GM23248 (cell line): ENCODE measurements around the gene ITGB6. TPM values are rescaled to one million over a fixed set of nuclear protein-coding genes. Genes with fewer than 3 reads are reported as not detected.

Experiments
- DNase-seq: peaks from one replicate; pipeline ENCODE4 v3.0.0-alpha.2; 2015
- H2AFZ ChIP-seq: fragments of 200-600 bp; sonication (generic); 2 replicates; pipeline ENCODE4 v1.6.1; 2016; ENCODE audit warnings: antibody characterized with exemption
- H3F3A ChIP-seq: fragments of 200-600 bp; sonication (generic); 2 replicates; pipeline ENCODE4 v1.6.1; 2016; ENCODE audit warnings: mild to moderate bottlenecking, antibody characterized with exemption, mixed run types; ENCODE audit not compliant: insufficient read depth
- H3K27ac ChIP-seq: fragments of 200-600 bp; sonication (generic); 2 replicates; pipeline ENCODE4 v1.5.1; 2016; ENCODE audit warnings: mild to moderate bottlenecking
- H3K27me3 ChIP-seq: fragments of 200-600 bp; sonication (generic); replicated peaks from 2 replicates; pipeline ENCODE4 v1.6.1; 2016; ENCODE audit warnings: mild to moderate bottlenecking; ENCODE audit not compliant: insufficient read depth
- H3K36me3 ChIP-seq: fragments of 200-600 bp; sonication (generic); 2 replicates; pipeline ENCODE4 v1.6.1; 2016; ENCODE audit warnings: low read depth, mild to moderate bottlenecking
- H3K4me1 ChIP-seq: fragments of 200-600 bp; sonication (generic); 2 replicates; pipeline ENCODE4 v1.6.1; 2016; ENCODE audit warnings: mild to moderate bottlenecking; ENCODE audit not compliant: insufficient read depth
- H3K4me2 ChIP-seq: fragments of 200-600 bp; sonication (generic); one replicate; pipeline ENCODE4 v1.6.1; 2016; ENCODE audit warnings: mild to moderate bottlenecking; ENCODE audit not compliant: unreplicated experiment
- H3K4me3 ChIP-seq: fragments of 200-600 bp; sonication (generic); 2 replicates; pipeline ENCODE4 v1.5.1; 2016; ENCODE audit warnings: mild to moderate bottlenecking
- H3K79me2 ChIP-seq: fragments of 200-600 bp; sonication (generic); 2 replicates; pipeline ENCODE4 v1.6.1; 2016; ENCODE audit warnings: mild to moderate bottlenecking; ENCODE audit not compliant: insufficient read depth
- H3K9ac ChIP-seq: fragments of 200-600 bp; sonication (generic); 2 replicates; pipeline ENCODE4 v1.6.1; 2016; ENCODE audit warnings: mild to moderate bottlenecking
- H3K9me2 ChIP-seq: fragments of 200-600 bp; sonication (generic); 2 replicates; pipeline ENCODE4 v1.6.1; 2016; ENCODE audit warnings: mixed run types, mild to moderate bottlenecking, moderate library complexity; ENCODE audit not compliant: insufficient read depth
- H3K9me3 ChIP-seq: fragments of 200-600 bp; sonication (generic); one replicate; pipeline ENCODE4 v1.6.1; 2017; ENCODE audit warnings: low read depth
- H4K20me1 ChIP-seq: fragments of 200-600 bp; sonication (generic); 2 replicates; pipeline ENCODE4 v1.6.0; 2016; ENCODE audit not compliant: insufficient read depth
- EZH2 ChIP-seq: fragments of 200-600 bp; sonication (generic); IDR thresholded peaks from 2 replicates; pipeline ENCODE4 v1.6.1; 2018; ENCODE audit warnings: antibody characterized with exemption, mild to moderate bottlenecking; ENCODE audit not compliant: insufficient read depth, poor library complexity, severe bottlenecking
- EZH2phosphoT487 ChIP-seq: fragments of 200-600 bp; sonication (generic); IDR thresholded peaks from 2 replicates; pipeline ENCODE4 v1.6.1; 2018; ENCODE audit warnings: antibody characterized with exemption, moderate library complexity, mild to moderate bottlenecking, low read depth; ENCODE audit not compliant: insufficient read depth
- WGBS, 2 experiments: methylation state at CpG; one replicate each; pipeline ENCODE4 v1.1.6; 2015 to 2017; ENCODE audit warnings: low lambda C conversion rate in 2 of 2, low coverage in 1 of 2; ENCODE audit errors: missing lambda C conversion rate in 2 of 2; 5-methylcytosine and 5-hydroxymethylcytosine counted together
- in situ Hi-C: fragments of 300-500 bp; cut with MboI; formaldehyde crosslinking; loops from 2 replicates; pipeline ENCODE4 v1.15.0; 2020
- polyA plus RNA-seq: library from polyadenylated mRNA; unstranded; fragments of >200 nt; fragmentation: Nextera tagmentation; extraction: Ambion mirVana; gene quantifications from 2 replicates; pipeline ENCODE4 v1.2.1, GENCODE V29; 2016
- total RNA-seq: library from RNA; depleted of rRNA; stranded (reverse); fragments of >200 nt; shearing (Covaris generic); gene quantifications from 2 replicates; pipeline ENCODE4 v1.2.3, GENCODE V29; 2014

The ITGB6 gene
- total and polyA plus RNA-seq, 2 experiments from 2014 or later = 0.05 TPM; not detected in 1

GRCh38 chr2:160092445-160092844 is 107.6 kb downstream of the ITGB6 start:
- H3K9me2 ChIP-seq = no peaks in the 10 kb centered on the region
- WGBS, 2 experiments = 72 to 78% methylated on average over 4 of the region's 4 CpGs
- no peak overlapping the region for H3K27ac ChIP-seq
- no peak overlapping the region for H3K4me2 ChIP-seq
- DNase-seq = no peak
- no peak overlapping the region for H3K4me3 ChIP-seq
- no peaks in the 10 kb centered on the region for H3K27me3 ChIP-seq
- peaks cover 10% of the 10 kb centered on the region for H3K4me1 ChIP-seq
- H2AFZ ChIP-seq = no peak overlapping the region
- peaks cover 11% of the 10 kb centered on the region for H3F3A ChIP-seq
- H4K20me1 ChIP-seq = no peaks in the 10 kb centered on the region
- no peaks in the 10 kb centered on the region for H3K79me2 ChIP-seq
- no peaks in the 10 kb centered on the region for H3K9me3 ChIP-seq
- TF ChIP-seq EZH2phosphoT487 = no peak
- no peak for TF ChIP-seq EZH2
- no peak overlapping the region for H3K9ac ChIP-seq
- in situ Hi-C loops = no loop called here
- H3K36me3 ChIP-seq = no peaks in the 10 kb centered on the region

GRCh38 chr2:160091381-160091780 is 108.7 kb downstream of the ITGB6 start:
- Histone ChIP-seq H3K79me2 (no peaks in the 10 kb centered on the region), H3K4me2 (peak overlapping the region; percentile 1), H2AFZ (no peak overlapping the region), H3K9ac (no peak overlapping the region), H3K36me3 (no peaks in the 10 kb centered on the region), H3K4me3 (no peak overlapping the region), H3K9me3 (no peaks in the 10 kb centered on the region), H4K20me1 (no peaks in the 10 kb centered on the region), H3K4me1 (peaks cover 10% of the 10 kb centered on the region), H3K9me2 (no peaks in the 10 kb centered on the region), H3K27me3 (no peaks in the 10 kb centered on the region), H3F3A (peaks cover 11% of the 10 kb centered on the region), H3K27ac (peak overlapping the region; percentile 1; the same call in 1 of the 2 replicates)
- in situ Hi-C loops = no loop called here
- DNase-seq = peak; percentile 64
- no peak for TF ChIP-seq EZH2phosphoT487
- no peak for TF ChIP-seq EZH2

GRCh38 chr2:160087854-160088745 is 112.0 kb downstream of the ITGB6 start:
- peak; percentile 49 for DNase-seq
- no peaks in the 10 kb centered on the region for H3K79me2 ChIP-seq
- H3K36me3 ChIP-seq = no peaks in the 10 kb centered on the region
- H3K4me1 ChIP-seq = peaks cover 10% of the 10 kb centered on the region
- peaks cover 11% of the 10 kb centered on the region for H3F3A ChIP-seq
- in situ Hi-C loops = no loop called here
- no peak overlapping the region for H3K9ac ChIP-seq
- no peaks in the 10 kb centered on the region for H3K27me3 ChIP-seq
- no peak overlapping the region for H3K27ac ChIP-seq
- H4K20me1 ChIP-seq = no peaks in the 10 kb centered on the region
- H3K4me2 ChIP-seq = no peak overlapping the region
- H3K9me2 ChIP-seq = no peaks in the 10 kb centered on the region
- no peak for TF ChIP-seq EZH2phosphoT487
- WGBS, 2 experiments = 35 to 42% methylated on average over 3 to 4 of the region's 4 CpGs
- H3K9me3 ChIP-seq = no peaks in the 10 kb centered on the region
- H3K4me3 ChIP-seq = no peak overlapping the region
- H2AFZ ChIP-seq = no peak overlapping the region

GRCh38 chr2:160085662-160086061 is 114.4 kb downstream of the ITGB6 start:
- H3K9ac ChIP-seq = no peak overlapping the region
- H3K4me3 ChIP-seq = no peak overlapping the region
- H3K27me3 ChIP-seq = no peaks in the 10 kb centered on the region
- no peaks in the 10 kb centered on the region for H4K20me1 ChIP-seq
- 81 to 86% methylated on average over 3 of the region's 3 CpGs for WGBS, 2 experiments
- no peak overlapping the region for H3K4me2 ChIP-seq
- no peaks in the 10 kb centered on the region for H3F3A ChIP-seq
- H3K4me1 ChIP-seq = no peaks in the 10 kb centered on the region
- H2AFZ ChIP-seq = no peak overlapping the region
- no peak for DNase-seq
- no peaks in the 10 kb centered on the region for H3K9me3 ChIP-seq
- no peaks in the 10 kb centered on the region for H3K9me2 ChIP-seq
- H3K79me2 ChIP-seq = no peaks in the 10 kb centered on the region
- no peaks in the 10 kb centered on the region for H3K36me3 ChIP-seq
- TF ChIP-seq EZH2 (no peak), EZH2phosphoT487 (no peak)
- in situ Hi-C loops = no loop called here
- no peak overlapping the region for H3K27ac ChIP-seq
